Peyer's patch (tissue), 4 donors: Measurements from ENCODE around the gene THSD7A. TPM values are rescaled to one million over a fixed set of nuclear protein-coding genes. Genes with fewer than 3 reads are reported as not detected.
A peak's percentile ranks its signal among the peaks of the same experiment; 100 is the strongest.

Experiments used
- DNase-seq, 3 donors: peaks; one replicate each; pipeline ENCODE4 v3.0.0-alpha.2; 2017 to 2019
- H3K27ac ChIP-seq, 4 donors: fragments of 200-600 bp; sonication (generic); one replicate each; pipeline ENCODE4 v1.5.1; 2016 to 2019
- H3K27me3 ChIP-seq, 2 donors: fragments of 200-600 bp; sonication (generic); one replicate each; pipeline ENCODE4 v1.5.1; 2019
- H3K36me3 ChIP-seq, 3 donors: fragments of 200-600 bp; sonication (generic); one replicate each; pipeline ENCODE4 v1.5.1; 2016 to 2019
- H3K4me1 ChIP-seq, 4 donors: fragments of 200-600 bp; sonication (generic); one replicate each; pipeline ENCODE4 v1.5.1; 2016 to 2019
- H3K4me3 ChIP-seq, 4 donors: fragments of 200-600 bp; sonication (generic); 1 replicate in 3 of 4; 2 replicates in 1 of 4; pipeline ENCODE4 v1.5.1; 2016 to 2019; ENCODE audit warnings: mild to moderate bottlenecking in 1 of 4
- H3K9me3 ChIP-seq, 4 donors: fragments of 200-600 bp; sonication (generic); one replicate each; pipeline ENCODE4 v1.5.1; 2016 to 2019; ENCODE audit warnings: mild to moderate bottlenecking in 1 of 4
- CTCF ChIP-seq, 6 experiments: fragments of 450-650 bp in 4 of 6; fragments of 200-600 bp in 2 of 6; sonication (generic) in 1 of 6; IDR thresholded peaks; one replicate each; pipeline ENCODE4 v1.5.1; 2017 to 2019; ENCODE audit warnings: antibody characterized with exemption in 6 of 6, mild to moderate bottlenecking in 3 of 6, moderate library complexity in 1 of 6
- POLR2A ChIP-seq, 2 donors: fragments of 450-650 bp; IDR thresholded peaks; one replicate each; pipeline ENCODE4 v1.5.1; 2017; ENCODE audit warnings: antibody characterized with exemption in 2 of 2, mild to moderate bottlenecking in 2 of 2, moderate library complexity in 2 of 2
- total RNA-seq, 4 donors: library from RNA; depleted of rRNA; stranded (reverse); fragments of >200 nt; gene quantifications; one replicate each; pipeline ENCODE4 v1.1.0, GENCODE V29; 2016

Gene THSD7A
- total RNA-seq, 4 donors from 2014 or later = 0.53 to 4.1 (median 2.1) TPM

- no peaks in the 10 kb centered on the region for H3K27me3 ChIP-seq
- H3K9me3 ChIP-seq = no peaks in the 10 kb centered on the region
- no peak overlapping the region for H3K4me3 ChIP-seq
- no peak for DNase-seq
- H3K4me1 ChIP-seq = no peaks in the 10 kb centered on the region
- no peaks in the 10 kb centered on the region for H3K36me3 ChIP-seq
- TF ChIP-seq POLR2A (IDR thresholded peaks at IDR 0.05) = no peak
- TF ChIP-seq CTCF (IDR thresholded peaks at IDR 0.05) = peak in 5 of 6 experiments; percentile 37 to 81 (median 74)
- H3K27ac ChIP-seq = no peak overlapping the region
Measured at GRCh38 chr7:11427686-11428273, 404.2 kb downstream of the THSD7A start.

DNA sequence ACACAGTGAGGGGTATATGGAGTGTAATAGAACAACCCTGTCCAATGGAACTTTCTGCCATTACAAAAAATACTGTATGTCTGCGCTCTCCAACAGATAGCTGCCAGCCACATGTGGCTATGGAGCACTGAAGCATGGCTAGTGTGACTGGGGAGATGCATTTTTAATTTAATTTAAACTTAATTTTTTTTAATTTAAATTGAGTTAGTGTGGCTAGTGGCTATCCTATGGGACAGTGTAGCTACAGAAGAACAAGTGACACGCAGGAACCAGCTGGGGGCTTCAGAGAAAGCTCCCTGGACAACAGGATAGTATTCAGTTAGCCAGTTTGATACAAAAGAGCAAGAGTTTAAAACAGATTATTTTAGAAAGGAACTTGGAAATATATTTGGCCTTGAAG is 408.0 kb downstream of the THSD7A start:
- no peak overlapping the region for H3K4me3 ChIP-seq
- no peaks in the 10 kb centered on the region for H3K4me1 ChIP-seq
- H3K36me3 ChIP-seq = no peaks in the 10 kb centered on the region
- no peaks in the 10 kb centered on the region for H3K9me3 ChIP-seq
- no peak for DNase-seq
- H3K27ac ChIP-seq = no peak overlapping the region
- no peaks in the 10 kb centered on the region for H3K27me3 ChIP-seq
- TF ChIP-seq CTCF (IDR thresholded peaks at IDR 0.05) (no peak), POLR2A (IDR thresholded peaks at IDR 0.05) (no peak)

- H3K4me3 ChIP-seq = no peak overlapping the region
- no peaks in the 10 kb centered on the region for H3K9me3 ChIP-seq
- no peak overlapping the region for H3K27ac ChIP-seq
- no peaks in the 10 kb centered on the region for H3K36me3 ChIP-seq
- no peak for DNase-seq
- TF ChIP-seq CTCF (IDR thresholded peaks at IDR 0.05) (no peak), POLR2A (IDR thresholded peaks at IDR 0.05) (no peak)
- no peaks in the 10 kb centered on the region for H3K4me1 ChIP-seq
- H3K27me3 ChIP-seq = no peaks in the 10 kb centered on the region
Measured at GRCh38 chr7:11420049-11420448, 411.9 kb downstream of the THSD7A start.

DNA sequence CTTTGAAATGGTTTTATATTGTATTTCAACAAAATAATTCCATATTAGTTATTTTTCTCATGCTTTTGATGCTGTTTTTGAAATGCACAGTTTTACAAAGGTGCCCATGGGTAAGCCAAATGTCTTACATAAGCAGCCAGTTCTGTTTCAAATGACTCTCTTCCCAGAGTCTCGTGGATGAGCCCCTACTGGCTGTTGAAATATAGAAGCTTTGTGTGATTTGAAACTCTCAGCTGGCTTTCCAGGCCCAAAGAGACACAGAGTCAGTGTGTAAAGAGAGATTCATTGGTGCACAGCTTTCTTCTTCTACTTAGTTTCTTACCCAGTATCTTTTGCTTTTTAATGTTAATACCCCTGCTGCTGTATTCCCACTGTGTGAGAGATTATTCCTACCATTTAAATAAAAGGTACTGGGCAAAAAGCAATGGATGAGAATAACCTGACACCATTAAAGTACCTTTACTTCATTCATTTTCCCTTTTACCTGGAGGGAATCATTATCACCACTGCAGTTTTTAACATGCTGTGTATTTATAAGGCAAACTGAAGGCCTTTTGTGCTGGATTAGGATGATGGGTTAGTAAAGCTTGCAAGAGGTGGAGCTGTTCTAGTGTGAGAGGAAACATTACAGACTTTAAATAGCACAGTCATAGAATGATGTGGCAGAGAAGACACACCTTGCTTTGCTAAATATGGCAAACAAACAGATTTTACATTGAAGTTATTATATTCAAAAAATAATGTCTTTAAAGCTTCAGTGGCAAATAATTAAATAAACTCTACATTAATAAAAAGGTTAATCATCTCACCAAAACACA is 415.1 kb downstream of the THSD7A start:
- H3K4me3 ChIP-seq = no peak overlapping the region
- H3K27ac ChIP-seq = no peak overlapping the region
- H3K36me3 ChIP-seq = no peaks in the 10 kb centered on the region
- DNase-seq = no peak
- TF ChIP-seq CTCF (IDR thresholded peaks at IDR 0.05) (no peak), POLR2A (IDR thresholded peaks at IDR 0.05) (no peak)
- no peaks in the 10 kb centered on the region for H3K27me3 ChIP-seq
- H3K4me1 ChIP-seq = no peaks in the 10 kb centered on the region
- H3K9me3 ChIP-seq = no peaks in the 10 kb centered on the region

GRCh38 chr7:11415101-11415500 is 416.9 kb downstream of the THSD7A start:
- no peaks in the 10 kb centered on the region for H3K27me3 ChIP-seq
- H3K4me3 ChIP-seq = no peak overlapping the region
- no peak for TF ChIP-seq POLR2A (IDR thresholded peaks at IDR 0.05)
- no peak for TF ChIP-seq CTCF (IDR thresholded peaks at IDR 0.05)
- no peaks in the 10 kb centered on the region for H3K9me3 ChIP-seq
- H3K4me1 ChIP-seq = no peaks in the 10 kb centered on the region
- H3K36me3 ChIP-seq = no peaks in the 10 kb centered on the region
- H3K27ac ChIP-seq = no peak overlapping the region
- DNase-seq = no peak
